HCT116 (cell line): Measurements from ENCODE around the gene NAA15. TPM values are rescaled to one million over a fixed set of nuclear protein-coding genes. Genes with fewer than 3 reads are reported as not detected.

Source experiments
- ATAC-seq: fragments of 200-7000 bp; cut with Tn5 transposase; 2 replicates; pipeline ENCODE4 v1.9.1; 2020; ENCODE audit warnings: mild to moderate bottlenecking, moderate library complexity
- BruUV-seq: library from RNA; stranded (reverse); fragments of 400-500 nt; replicated peaks from 2 replicates; lab custom pipeline; 2021; lab: Mats Ljungman, UMichigan
- CTCF ChIA-PET: fragments of 300-600 bp; sonication (Branson Sonifier 250); formaldehyde crosslinking; loops from one replicate; lab custom pipeline; 2021; ENCODE audit warnings: antibody characterized with exemption; lab: Charles Lee
- POLR2A ChIA-PET: fragments of 300-600, 350-600 bp; sonication (Branson Sonifier 250); formaldehyde crosslinking; loops from one replicate; lab custom pipeline; 2021; ENCODE audit warnings: antibody characterized with exemption; lab: Charles Lee
- RAD21 ChIA-PET, 2 experiments: fragments of 300-600 bp; sonication (Branson Sonifier 250); formaldehyde crosslinking; loops; one replicate each; lab custom pipeline; 2023; ENCODE audit warnings: low total read pairs in 2 of 2; ENCODE audit not compliant: uncharacterized antibody in 2 of 2, unreplicated experiment in 2 of 2, low non-redundant PET in 1 of 2; lab: Charles Lee
- DNase-seq: peaks from one replicate; pipeline ENCODE4 v3.0.0-alpha.2; 2010; ENCODE audit warnings: low read depth, low spot score
- H2AFZ ChIP-seq: fragments of 200-600 bp; shearing (Covaris generic), sonication (generic); 2 replicates; pipeline ENCODE4 v1.6.1; 2017; ENCODE audit warnings: low read depth, mixed run types, mixed read lengths, antibody characterized with exemption, low read length; ENCODE audit not compliant: poor library complexity, severe bottlenecking
- H3K27ac ChIP-seq: 2 replicates; pipeline ENCODE4 v1.5.1; 2012; ENCODE audit warnings: low read depth, low read length
- H3K27me3 ChIP-seq: fragments of 200-600 bp; sonication (generic); 2 replicates; pipeline ENCODE4 v1.6.1; 2016; ENCODE audit warnings: mixed run types, low read length, mixed read lengths; ENCODE audit not compliant: insufficient read depth
- H3K36me3 ChIP-seq, 2 experiments: fragments of 200-500 bp in 1 of 2; fragments of 200-600 bp in 1 of 2; sonication (Bioruptor generic) in 1 of 2; sonication (generic) in 1 of 2; 2 replicates each; pipeline versions ENCODE4 v1.5.1 to v1.6.1; 2014 to 2016; ENCODE audit warnings: low read length in 2 of 2, inconsistent platforms in 1 of 2, mixed read lengths in 1 of 2, mixed run types in 1 of 2; ENCODE audit not compliant: insufficient read depth in 2 of 2, control insufficient read depth in 1 of 2
- H3K4me1 ChIP-seq, 2 experiments: fragments of 200-600 bp in 1 of 2; sonication (generic) in 1 of 2; 2 replicates each; pipeline versions ENCODE4 v1.5.1 to v1.6.1; 2012 to 2017; ENCODE audit warnings: low read length in 2 of 2, inconsistent platforms in 1 of 2, mild to moderate bottlenecking in 1 of 2, mixed read lengths in 1 of 2, mixed run types in 1 of 2, moderate library complexity in 1 of 2; ENCODE audit not compliant: insufficient read depth in 2 of 2, control insufficient read depth in 1 of 2
- H3K4me2 ChIP-seq: fragments of 200-600 bp; sonication (generic); 2 replicates; pipeline ENCODE4 v1.6.1; 2017; ENCODE audit warnings: mixed run types, low read length, mixed read lengths
- H3K4me3 ChIP-seq, 2 experiments: fragments of 200-600 bp in 1 of 2; sonication (generic) in 1 of 2; replicated peaks in 1 of 2; 2 replicates each; pipeline ENCODE4 v1.5.1; 2011 to 2016; ENCODE audit warnings: low read length in 2 of 2, control low read depth in 1 of 2, low read depth in 1 of 2, mild to moderate bottlenecking in 1 of 2, mixed read lengths in 1 of 2, mixed run types in 1 of 2
- H3K79me2 ChIP-seq: fragments of 200-600 bp; sonication (generic); 2 replicates; pipeline ENCODE4 v1.6.1; 2017; ENCODE audit warnings: mild to moderate bottlenecking, mixed run types, low read length, moderate library complexity, mixed read lengths; ENCODE audit not compliant: insufficient read depth
- H3K9ac ChIP-seq: fragments of 200-600 bp; sonication (generic); 2 replicates; pipeline ENCODE4 v1.6.1; 2016; ENCODE audit warnings: low read length, mixed read lengths
- H3K9me2 ChIP-seq: fragments of 200-600 bp; sonication (generic), shearing (Covaris generic); 2 replicates; pipeline ENCODE4 v1.6.1; 2017; ENCODE audit warnings: mixed run types, mild to moderate bottlenecking, moderate library complexity; ENCODE audit not compliant: insufficient read depth
- H3K9me3 ChIP-seq, 2 experiments: fragments of 200-500 bp in 1 of 2; fragments of 200-600 bp in 1 of 2; sonication (Bioruptor generic) in 1 of 2; sonication (generic) in 1 of 2; 2 replicates each; pipeline ENCODE4 v1.6.1; 2014 to 2017; ENCODE audit warnings: low read length in 2 of 2, mixed read lengths in 2 of 2, inconsistent platforms in 1 of 2, low read depth in 1 of 2, mild to moderate bottlenecking in 1 of 2, mixed run types in 1 of 2, moderate library complexity in 1 of 2; ENCODE audit not compliant: control insufficient read depth in 1 of 2, insufficient read depth in 1 of 2
- H4K20me1 ChIP-seq: fragments of 200-600 bp; sonication (generic), shearing (Covaris generic); 2 replicates; pipeline ENCODE4 v1.6.1; 2017; ENCODE audit warnings: mixed run types, mild to moderate bottlenecking, moderate library complexity; ENCODE audit not compliant: insufficient read depth
- EGR1 ChIP-seq: IDR thresholded peaks from 2 replicates; pipeline ENCODE4 v1.6.1; 2012; ENCODE audit warnings: low read depth
- EZH2phosphoT487 ChIP-seq: fragments of 200-600 bp; IDR thresholded peaks from 2 replicates; pipeline ENCODE4 v1.6.1; 2018; ENCODE audit warnings: antibody characterized with exemption, borderline replicate concordance
- FOSL1 ChIP-seq: IDR thresholded peaks from 2 replicates; pipeline ENCODE4 v1.6.1; 2012; ENCODE audit warnings: low read depth
- JUND ChIP-seq: IDR thresholded peaks from 2 replicates; pipeline ENCODE4 v1.6.1; 2012
- POLR2A ChIP-seq: IDR thresholded peaks from 2 replicates; pipeline ENCODE4 v1.7.0; 2011; ENCODE audit warnings: borderline replicate concordance; ENCODE audit not compliant: insufficient read depth, insufficient read length; ENCODE audit errors: extremely low read depth
- POLR2AphosphoS5 ChIP-seq: IDR thresholded peaks from 2 replicates; pipeline ENCODE4 v1.6.1; 2011; ENCODE audit warnings: mild to moderate bottlenecking, low read depth, low read length, moderate library complexity
- SP1 ChIP-seq: IDR thresholded peaks from 2 replicates; pipeline ENCODE4 v1.6.1; 2012; ENCODE audit warnings: low read depth
- SRF ChIP-seq: IDR thresholded peaks from 2 replicates; pipeline ENCODE4 v1.6.1; 2012; ENCODE audit warnings: low read depth
- TCF7L2 ChIP-seq: IDR thresholded peaks from 2 replicates; pipeline ENCODE4 v1.7.0; 2011; ENCODE audit warnings: borderline replicate concordance, inconsistent platforms; ENCODE audit not compliant: insufficient read depth, insufficient read length; ENCODE audit errors: extremely low read depth
- YY1 ChIP-seq: IDR thresholded peaks from 2 replicates; pipeline ENCODE4 v1.6.1; 2011; ENCODE audit warnings: low read length, low read depth, moderate library complexity, mild to moderate bottlenecking; ENCODE audit not compliant: insufficient replicate concordance; ENCODE audit errors: extremely low read depth
- intact Hi-C: fragments of 100-400 bp; cut with micrococcal nuclease; formaldehyde crosslinking; loops from 2 replicates; pipeline ENCODE4 v1.10.0; 2022
- total RNA-seq: library from RNA; stranded (reverse); gene quantifications from one replicate; pipeline ENCODE4 v1.2.1, GENCODE V29; 2021; ENCODE audit not compliant: unreplicated experiment
- TF ChIP-seq, protein P1 (sequence below): IDR thresholded peaks from 2 replicates; pipeline ENCODE4 v1.6.1; 2012; ENCODE audit warnings: low read depth
- TF ChIP-seq, protein P2 (sequence below): IDR thresholded peaks from 2 replicates; pipeline ENCODE4 v1.6.1; 2012
- TF ChIP-seq, protein P3 (sequence below): IDR thresholded peaks from 2 replicates; pipeline ENCODE4 v1.6.1; 2012

The NAA15 gene
- total RNA-seq, 1 experiment from 2014 or later: 79.7 TPM

GRCh38 chr4:139316733-139317132 is 15.4 kb downstream of the NAA15 start:
- H3K9me3 ChIP-seq: no peaks in the 10 kb centered on the region
- H3K27ac ChIP-seq: no peak overlapping the region
- ATAC-seq: no peak
- intact Hi-C loops: no loop called here
- ChIA-PET POLR2A (no interaction called here), CTCF (no interaction called here), RAD21 (no interaction called here)
- H3K9me2 ChIP-seq: no peaks in the 10 kb centered on the region
- no peaks in the 10 kb centered on the region for H3K36me3 ChIP-seq
- H2AFZ ChIP-seq: no peak overlapping the region
- no peaks in the 10 kb centered on the region for H3K4me1 ChIP-seq
- no peak overlapping the region for H3K4me2 ChIP-seq
- DNase-seq: no peak
- no peaks in the 10 kb centered on the region for H3K27me3 ChIP-seq
- H4K20me1 ChIP-seq: peaks cover 61% of the 10 kb centered on the region; the same call in 1 of the 2 replicates
- no peak overlapping the region for H3K9ac ChIP-seq
- no TSS peak for BruUV-seq
- TF ChIP-seq, protein P1, sequence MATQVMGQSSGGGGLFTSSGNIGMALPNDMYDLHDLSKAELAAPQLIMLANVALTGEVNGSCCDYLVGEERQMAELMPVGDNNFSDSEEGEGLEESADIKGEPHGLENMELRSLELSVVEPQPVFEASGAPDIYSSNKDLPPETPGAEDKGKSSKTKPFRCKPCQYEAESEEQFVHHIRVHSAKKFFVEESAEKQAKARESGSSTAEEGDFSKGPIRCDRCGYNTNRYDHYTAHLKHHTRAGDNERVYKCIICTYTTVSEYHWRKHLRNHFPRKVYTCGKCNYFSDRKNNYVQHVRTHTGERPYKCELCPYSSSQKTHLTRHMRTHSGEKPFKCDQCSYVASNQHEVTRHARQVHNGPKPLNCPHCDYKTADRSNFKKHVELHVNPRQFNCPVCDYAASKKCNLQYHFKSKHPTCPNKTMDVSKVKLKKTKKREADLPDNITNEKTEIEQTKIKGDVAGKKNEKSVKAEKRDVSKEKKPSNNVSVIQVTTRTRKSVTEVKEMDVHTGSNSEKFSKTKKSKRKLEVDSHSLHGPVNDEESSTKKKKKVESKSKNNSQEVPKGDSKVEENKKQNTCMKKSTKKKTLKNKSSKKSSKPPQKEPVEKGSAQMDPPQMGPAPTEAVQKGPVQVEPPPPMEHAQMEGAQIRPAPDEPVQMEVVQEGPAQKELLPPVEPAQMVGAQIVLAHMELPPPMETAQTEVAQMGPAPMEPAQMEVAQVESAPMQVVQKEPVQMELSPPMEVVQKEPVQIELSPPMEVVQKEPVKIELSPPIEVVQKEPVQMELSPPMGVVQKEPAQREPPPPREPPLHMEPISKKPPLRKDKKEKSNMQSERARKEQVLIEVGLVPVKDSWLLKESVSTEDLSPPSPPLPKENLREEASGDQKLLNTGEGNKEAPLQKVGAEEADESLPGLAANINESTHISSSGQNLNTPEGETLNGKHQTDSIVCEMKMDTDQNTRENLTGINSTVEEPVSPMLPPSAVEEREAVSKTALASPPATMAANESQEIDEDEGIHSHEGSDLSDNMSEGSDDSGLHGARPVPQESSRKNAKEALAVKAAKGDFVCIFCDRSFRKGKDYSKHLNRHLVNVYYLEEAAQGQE: no peak
- TF ChIP-seq, protein P2, sequence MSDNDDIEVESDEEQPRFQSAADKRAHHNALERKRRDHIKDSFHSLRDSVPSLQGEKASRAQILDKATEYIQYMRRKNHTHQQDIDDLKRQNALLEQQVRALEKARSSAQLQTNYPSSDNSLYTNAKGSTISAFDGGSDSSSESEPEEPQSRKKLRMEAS: no peak
- TF ChIP-seq EZH2phosphoT487 (no peak), JUND (no peak), FOSL1 (no peak), SP1 (no peak), SRF (no peak), TCF7L2 (no peak), EGR1 (no peak), POLR2A (no peak), POLR2AphosphoS5 (no peak), YY1 (no peak)
- TF ChIP-seq, protein P3, sequence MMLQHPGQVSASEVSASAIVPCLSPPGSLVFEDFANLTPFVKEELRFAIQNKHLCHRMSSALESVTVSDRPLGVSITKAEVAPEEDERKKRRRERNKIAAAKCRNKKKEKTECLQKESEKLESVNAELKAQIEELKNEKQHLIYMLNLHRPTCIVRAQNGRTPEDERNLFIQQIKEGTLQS: no peak
- no peak overlapping the region for H3K4me3 ChIP-seq
- peaks cover 100% of the 10 kb centered on the region for H3K79me2 ChIP-seq
